ENCODE data around the gene INAVA.
"Not testable (repeated sequence)": the region's sequence is repeated elsewhere in the genome, so short reads cannot be mapped to it uniquely, and the experiment has no call there.

The INAVA gene

DNA sequence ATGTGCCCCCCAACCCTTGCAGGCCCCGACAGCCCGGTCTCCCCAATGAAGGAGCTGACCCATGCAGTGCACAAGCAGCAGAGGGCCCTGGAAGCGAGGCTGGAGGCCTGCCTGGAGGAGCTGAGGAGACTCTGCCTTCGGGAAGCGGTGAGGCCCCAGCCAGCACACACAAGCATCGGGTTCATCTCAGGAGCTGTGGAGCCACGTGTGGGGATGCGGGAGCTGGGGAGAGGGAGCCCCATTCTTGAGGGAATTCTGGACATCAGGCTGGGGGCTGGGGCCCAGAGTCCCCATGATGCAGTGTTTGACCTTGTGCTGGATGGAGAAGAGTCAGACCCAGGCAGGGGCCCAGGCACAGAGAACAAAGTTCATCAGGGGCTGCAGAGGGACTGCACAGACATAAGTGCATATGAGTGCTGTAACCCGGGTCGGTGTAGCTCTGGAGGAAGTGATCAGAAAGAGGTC lies 4.8 kb downstream of the INAVA start:
- DNase-seq: no peak

DNA sequence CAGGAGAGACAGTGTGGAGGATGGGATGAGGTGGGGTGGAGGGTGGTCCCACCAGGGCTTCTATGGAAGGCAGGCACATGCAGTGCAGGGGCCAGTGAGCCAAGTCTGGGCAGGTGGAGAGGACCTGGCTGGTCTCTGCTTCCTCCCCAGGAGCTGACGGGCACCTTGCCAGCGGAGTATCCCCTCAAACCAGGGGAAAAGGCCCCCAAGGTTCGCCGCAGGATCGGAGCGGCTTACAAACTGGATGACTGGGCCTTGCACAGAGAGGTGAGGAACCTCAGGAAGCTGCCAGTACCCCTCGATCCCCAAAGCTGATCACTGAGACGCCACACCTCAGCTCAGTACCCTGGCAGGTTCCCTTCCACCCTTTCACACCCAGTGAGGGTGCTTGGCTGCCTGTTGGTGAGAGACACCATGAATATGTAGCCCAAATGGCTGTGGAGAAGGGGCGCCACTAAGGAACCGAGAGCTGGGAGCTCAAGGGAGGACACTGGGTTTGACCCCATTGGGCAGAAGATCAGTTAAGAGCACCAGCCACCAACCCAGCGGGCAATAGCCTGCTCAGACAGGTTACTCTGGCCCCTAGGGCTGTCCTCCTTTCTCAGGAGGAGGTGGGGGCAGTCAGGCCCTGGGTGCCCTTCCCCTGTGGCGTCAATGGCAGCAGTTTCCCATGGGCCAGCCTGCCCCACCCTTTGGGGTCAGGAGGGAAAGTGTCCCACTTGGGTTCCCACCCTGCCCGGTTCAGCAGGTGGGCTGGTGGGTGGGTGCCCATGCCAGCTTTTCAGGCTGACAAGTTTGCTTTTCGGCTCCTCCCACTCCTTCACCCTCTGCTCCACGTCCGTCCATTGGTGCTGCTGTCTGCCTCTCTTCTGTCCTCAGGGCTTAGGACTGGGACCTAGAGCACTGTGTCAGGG lies 5.5 kb downstream of the INAVA start:
- no peak for DNase-seq

DNA sequence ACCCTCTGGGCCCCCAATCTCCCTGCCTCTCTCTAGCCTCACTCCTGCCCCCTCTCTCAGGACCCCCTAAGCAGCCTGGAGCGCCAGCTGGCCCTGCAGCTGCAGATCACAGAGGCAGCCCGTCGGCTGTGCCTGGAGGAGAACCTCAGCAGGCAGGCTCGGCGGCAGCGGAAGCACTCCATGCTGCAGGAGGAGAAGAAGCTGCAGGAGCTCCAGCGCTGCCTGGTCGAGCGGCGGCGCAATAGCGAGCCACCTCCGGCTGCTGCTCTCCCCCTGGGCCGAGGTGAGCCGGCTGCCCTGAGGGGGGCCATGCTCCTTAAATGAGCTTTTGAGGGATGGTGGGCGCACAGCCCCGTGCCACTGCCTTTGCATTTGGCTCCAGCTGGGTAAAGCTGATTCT lies 6.2 kb downstream of the INAVA start:
- DNase-seq: no peak

DNA sequence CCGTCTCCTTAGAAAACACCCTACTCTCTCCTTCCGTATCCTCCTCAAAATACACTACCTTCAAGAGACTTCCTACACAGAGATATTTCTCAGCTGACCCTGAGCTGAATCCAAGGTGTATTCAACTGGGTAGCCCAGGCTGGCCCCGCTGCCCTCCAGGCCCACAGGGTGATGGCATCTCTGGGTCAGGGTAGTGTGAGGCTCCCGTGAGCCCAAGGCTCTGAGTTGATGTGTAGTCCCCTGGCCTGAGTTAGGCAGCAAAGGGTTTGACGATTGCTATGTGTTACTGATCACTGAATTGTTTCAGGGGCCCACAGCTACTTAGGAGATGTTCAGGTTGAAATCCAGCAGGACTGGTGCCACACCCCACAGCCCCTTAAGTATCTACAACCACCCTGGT lies 6.7 kb downstream of the INAVA start:
- no peak for DNase-seq

DNA sequence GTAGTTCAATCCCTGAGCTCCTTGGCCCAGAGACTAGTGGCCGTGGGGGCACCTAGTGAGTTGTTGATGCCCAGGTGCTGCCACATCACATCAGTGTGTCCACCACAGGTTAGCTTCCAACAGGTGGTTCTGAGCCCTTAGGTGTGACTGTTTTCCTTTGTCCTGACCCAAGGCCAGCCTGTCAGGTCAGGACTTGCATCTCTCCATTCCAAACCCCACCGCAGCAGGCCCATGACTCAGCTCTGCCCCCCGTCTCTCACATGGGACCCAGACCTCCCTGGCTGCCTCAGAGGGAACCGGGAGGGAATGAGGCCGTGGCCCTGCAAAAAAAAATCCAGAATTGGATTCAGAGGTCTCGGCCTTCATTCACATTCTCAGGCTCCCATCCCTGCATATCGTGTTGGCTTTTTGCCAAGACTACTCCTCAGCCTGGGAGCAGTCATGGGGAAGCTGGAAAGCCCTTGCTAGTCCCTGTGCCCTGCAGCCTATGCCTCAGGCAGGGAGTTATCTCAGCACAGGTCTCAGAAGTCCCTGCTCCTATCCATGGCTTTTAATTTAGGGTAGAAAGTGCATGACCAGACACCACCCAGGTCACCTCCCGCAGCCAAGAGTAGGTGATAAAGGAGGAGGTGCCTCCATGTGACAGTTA lies 7.2 kb downstream of the INAVA start:
- DNase-seq: no peak

DNA sequence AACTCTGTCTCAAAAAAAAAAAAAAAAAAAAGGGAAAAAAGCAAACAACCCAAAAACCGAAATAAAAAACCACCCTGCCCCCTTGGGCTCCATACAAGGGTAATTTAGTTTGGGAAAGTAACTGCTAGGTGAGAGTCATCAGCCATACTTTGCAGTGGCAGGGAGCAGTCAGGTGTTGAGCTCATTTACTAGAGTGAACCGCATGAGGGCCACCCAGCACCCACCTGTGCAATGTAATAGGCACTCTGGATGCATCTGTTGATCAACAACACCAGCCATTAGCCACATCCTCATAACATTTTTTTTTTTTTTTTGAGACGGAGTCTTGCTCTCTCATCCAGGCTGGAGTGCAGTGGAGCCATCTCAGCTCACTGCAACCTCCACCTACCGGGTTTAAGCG lies 9.1 kb downstream of the INAVA start:
- no peak for DNase-seq

DNA sequence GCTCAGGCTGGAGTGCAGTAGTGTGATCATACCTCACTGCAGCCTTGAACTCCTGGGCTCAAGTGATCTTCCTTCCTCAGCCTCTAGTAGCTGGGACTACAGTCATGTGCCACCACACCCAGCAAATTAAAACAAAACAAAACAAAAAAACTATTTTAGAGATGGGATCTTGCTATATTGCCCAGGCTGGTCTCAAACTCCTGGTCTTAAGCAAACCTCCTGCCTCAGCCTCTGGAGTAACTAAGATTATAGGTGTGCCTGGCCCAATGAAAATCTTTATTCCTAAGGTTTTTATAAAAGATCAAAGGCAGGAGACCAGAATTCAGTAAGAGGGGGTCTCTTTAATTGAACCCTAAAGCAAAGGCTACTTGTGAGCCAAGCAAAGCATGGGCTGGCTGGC lies 10.1 kb downstream of the INAVA start:
- no peak for DNase-seq

DNA sequence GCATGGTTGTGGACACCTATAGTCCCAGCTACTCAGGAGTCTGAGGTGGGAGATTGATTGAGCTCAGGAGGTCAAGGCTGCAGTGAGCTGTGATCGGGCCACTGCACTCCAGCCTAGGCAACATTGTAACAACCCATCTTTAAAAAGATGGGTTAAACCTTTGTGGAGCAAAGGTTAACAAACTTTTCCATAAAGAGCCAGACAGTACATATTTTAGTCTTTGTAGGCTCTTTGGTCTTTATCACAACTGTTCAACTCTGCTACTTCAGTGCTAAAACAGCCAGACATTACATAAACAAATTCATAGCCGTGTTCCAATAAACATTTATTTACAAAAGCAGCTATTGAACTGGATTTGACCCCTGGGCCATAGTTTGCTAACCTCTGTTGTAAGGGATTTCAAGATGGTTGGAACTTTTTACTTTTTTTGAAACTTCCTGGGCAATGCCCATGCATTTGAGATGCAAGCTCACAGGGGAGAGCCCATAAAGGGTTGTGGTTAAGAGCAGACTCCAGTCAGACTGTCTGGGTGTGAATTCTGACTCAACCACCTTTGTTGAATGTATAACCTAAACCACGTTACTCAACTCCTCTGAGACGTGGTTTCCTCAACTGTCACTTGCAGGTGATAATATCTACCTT lies 10.8 kb downstream of the INAVA start:
- no peak for DNase-seq

GRCh38 chr1:200906491-200906890 lies 11.8 kb downstream of the INAVA start:
- DNase-seq: no peak

DNA sequence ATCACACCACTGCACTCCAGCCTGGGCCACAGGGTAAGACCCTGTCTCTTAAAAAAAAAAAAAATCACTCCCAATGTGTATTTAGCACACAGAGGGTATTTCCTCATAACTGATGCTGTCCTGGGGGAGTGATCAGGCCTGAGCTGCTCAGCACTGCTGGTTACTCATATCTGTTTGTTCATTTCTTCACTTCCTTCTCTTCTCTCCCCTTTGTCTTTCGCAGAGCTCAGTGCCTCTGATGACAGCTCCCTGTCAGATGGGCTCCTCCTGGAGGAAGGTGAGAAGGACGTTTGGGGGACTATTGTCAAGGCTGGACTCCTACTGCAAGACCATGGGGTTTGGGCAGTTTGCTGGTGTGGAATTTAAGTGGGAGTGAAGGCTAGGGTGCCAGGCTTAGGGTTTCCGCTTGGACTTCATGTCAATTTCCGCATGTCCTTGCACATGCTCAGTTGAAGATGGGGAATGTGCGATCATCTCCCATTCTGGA lies 13.0 kb downstream of the INAVA start:
- DNase-seq: no peak

- no peak for DNase-seq
Measured at GRCh38 chr1:200908191-200908868, 13.6 kb downstream of the INAVA start.

GRCh38 chr1:200909071-200909470 lies 14.4 kb downstream of the INAVA start:
- no peak for DNase-seq

GRCh38 chr1:200909757-200910239 lies 15.1 kb downstream of the INAVA start:
- no peak for DNase-seq

DNA sequence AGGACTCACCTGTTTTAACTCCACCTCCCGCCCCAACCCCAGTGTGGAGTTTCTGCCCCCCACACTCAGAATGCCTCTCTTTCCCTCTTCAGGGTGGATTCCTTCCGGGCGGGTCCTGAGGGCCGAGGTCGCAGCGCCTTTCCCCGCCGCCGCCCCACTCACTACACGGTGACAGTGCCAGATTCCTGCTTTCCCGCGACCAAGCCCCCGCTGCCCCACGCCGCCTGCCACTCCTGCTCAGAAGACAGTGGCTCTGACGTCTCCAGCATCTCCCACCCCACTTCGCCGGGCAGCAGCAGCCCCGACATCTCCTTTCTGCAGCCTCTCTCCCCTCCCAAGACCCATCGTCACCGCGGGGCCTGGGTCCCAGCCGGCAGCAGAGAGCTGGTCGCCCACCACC lies 16.7 kb downstream of the INAVA start:
- DNase-seq: no peak

- not testable (repeated sequence) for DNase-seq
Measured at GRCh38 chr1:200911936-200912335, 17.2 kb downstream of the INAVA start.

DNA sequence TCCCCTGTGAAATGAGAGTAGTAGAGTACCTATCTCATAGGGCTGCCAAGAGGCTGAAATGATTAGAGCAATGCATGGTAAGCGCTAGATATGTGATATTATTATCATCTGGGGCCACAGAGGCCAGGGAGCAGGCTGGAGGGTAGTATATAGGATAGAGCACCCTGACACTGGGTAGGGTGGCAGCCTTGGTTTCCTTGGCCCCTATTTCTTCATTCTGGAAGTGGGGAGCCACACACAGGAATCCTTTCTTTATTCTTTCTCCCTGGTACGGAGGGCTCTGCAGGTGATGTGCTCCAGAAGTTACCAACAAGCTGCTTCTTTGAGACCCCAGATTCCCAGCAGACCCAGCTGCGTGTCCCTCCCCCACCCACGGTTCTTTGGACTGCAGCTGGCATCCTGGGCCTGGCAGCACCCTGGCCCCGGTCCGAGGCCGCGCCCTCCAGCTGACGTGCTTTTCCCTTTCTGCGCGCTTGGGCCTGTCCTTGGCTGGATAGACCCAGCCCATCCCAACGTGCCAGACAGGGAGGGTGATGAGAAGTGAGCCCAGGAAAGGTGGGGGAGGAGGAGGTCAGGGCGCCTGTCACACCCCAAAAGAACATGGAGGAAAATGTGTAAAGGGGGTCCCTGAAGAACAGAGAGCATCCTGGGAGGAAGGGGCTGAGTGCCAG lies 18.2 kb downstream of the INAVA start:
- DNase-seq: no peak

DNA sequence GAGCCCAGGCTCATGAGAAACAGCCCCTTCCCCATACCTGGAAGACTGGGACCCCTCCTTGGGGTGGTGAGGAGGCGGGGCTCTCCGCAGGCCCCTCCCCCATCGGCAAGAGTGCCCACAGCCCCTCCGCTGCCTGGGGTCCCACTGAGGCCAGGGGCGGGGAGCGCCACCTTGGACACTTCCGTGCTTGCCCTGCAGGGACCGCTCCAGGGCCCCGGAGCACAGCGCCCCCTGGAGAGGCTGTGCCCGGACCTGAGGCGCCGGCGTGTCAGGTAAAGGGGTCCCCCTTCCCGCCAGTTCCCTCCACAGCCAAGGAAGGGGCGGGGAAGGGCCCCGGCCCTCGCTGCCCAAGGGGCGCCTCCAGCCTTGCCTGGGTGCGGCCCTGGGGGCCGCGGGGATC lies 21.5 kb downstream of the INAVA start:
- no peak for DNase-seq

DNA sequence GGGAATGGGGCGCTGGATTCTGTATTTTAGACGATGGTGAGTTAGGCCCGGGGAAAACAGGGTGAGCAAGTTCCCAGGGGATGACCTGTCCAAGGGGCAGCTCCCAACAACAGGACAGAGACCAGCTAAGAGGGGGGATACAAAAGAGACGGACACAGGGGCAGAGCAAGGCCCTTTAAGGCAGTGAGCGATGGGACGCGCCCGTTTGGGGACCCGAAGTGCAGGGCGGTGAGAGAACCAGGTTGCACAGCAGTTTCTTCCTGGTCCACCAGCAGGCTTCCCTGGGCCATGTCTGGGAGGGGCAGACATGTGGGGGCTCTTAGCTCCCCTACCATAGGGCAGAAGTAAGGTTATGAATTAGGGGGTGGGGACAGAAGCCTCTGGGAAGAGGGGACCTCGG lies 22.0 kb downstream of the INAVA start:
- DNase-seq: no peak

DNA sequence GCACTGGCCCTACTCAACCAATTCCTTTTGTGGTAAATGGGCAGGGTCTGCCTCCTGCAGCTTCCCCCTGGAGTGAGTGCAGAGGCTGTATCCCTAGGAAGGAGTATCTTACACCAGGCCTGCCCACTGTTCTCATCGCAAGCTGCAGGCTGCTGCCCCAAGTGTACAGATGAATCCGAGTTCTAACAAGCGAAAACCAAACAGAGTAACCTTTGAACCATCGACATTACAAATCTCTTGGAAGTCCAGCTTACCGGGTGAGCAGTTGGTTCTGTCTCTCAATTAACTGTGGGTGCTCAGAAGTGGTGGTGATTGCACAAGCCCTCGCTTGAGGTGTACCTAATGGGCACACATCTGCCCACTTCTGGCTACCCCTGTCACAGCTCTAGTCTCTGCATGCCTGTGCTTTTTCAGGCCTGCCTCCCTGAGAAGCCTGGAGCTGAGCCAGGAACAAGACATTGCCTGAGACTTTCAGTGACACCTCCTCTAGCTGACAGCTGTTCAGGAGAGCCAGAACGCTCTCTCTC lies 22.7 kb downstream of the INAVA start:
- DNase-seq: peak; percentile 89

GRCh38 chr1:200918006-200918405 lies 23.3 kb downstream of the INAVA start:
- no peak for DNase-seq

DNA sequence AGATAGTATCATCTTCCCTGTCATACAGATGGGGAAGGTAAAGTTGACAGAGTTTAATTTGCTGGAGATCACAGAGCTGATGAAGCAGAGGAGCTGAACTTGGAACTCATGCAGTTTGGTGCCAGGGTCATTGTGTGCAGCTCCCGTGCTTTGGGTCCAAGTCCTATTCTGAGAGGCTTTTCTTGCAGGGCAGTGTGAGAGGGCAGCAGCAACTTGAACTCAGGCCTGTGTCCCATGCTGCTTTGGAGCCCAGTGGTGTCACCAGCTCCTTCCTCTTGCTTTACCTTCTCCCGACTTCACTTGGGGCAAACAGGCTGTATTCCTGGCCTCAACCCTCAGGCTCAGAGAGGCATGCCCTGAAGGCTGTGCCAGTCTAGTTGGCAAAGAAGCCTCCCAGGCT lies 24.7 kb downstream of the INAVA start:
- DNase-seq: no peak

DNA sequence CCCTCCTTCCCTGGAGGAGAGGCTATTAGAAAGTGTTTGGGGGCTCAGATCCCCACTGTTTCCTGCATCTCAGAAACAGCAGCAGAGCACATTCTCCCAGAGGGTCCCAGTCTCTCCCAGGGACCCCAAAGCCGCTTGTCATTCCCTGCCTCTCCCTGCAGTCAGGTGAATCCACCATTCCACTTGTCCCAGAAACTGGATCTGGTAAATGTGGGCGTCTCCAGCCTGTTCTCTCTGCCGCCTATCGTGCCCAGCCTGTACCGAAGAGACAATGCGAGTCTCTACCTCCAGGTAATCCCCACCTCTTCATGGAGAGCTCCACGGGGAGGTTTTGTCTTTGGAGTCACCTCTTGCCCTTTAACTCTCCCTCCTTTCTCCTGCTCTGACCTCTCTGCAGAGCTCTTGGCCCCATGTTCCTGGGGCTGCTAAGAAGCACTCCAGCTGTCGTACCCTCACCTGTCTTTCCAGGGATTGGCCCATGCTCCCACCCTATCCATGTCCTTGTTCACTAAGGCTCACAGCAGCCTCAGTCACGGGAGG lies 26.9 kb downstream of the INAVA start:
- no peak for DNase-seq
